Vagina (tissue), 2 donors: ENCODE measurements around the gene PTPRM.

Experiments used
- POLR2A ChIP-seq, 2 donors: fragments of 450-650 bp; IDR thresholded peaks; one replicate each; pipeline ENCODE4 v1.6.1; 2017; ENCODE audit warnings: antibody characterized with exemption in 2 of 2, mild to moderate bottlenecking in 2 of 2, moderate library complexity in 2 of 2
- POLR2AphosphoS5 ChIP-seq, 2 donors: sonication (generic); formaldehyde crosslinking; IDR thresholded peaks; one replicate each; pipeline ENCODE4 v1.9.0; 2017; ENCODE audit warnings: antibody characterized with exemption in 2 of 2, mild to moderate bottlenecking in 2 of 2, low read depth in 1 of 2; ENCODE audit not compliant: insufficient read depth in 1 of 2
- TF ChIP-seq, protein P1 (sequence below), 3 experiments: fragments of 450-650 bp in 2 of 3; fragments of 200-600 bp in 1 of 3; sonication (generic) in 1 of 3; IDR thresholded peaks; one replicate each; pipeline ENCODE4 v1.5.1; 2017 to 2019; ENCODE audit warnings: antibody characterized with exemption in 3 of 3, mild to moderate bottlenecking in 2 of 3, moderate library complexity in 2 of 3

DNA sequence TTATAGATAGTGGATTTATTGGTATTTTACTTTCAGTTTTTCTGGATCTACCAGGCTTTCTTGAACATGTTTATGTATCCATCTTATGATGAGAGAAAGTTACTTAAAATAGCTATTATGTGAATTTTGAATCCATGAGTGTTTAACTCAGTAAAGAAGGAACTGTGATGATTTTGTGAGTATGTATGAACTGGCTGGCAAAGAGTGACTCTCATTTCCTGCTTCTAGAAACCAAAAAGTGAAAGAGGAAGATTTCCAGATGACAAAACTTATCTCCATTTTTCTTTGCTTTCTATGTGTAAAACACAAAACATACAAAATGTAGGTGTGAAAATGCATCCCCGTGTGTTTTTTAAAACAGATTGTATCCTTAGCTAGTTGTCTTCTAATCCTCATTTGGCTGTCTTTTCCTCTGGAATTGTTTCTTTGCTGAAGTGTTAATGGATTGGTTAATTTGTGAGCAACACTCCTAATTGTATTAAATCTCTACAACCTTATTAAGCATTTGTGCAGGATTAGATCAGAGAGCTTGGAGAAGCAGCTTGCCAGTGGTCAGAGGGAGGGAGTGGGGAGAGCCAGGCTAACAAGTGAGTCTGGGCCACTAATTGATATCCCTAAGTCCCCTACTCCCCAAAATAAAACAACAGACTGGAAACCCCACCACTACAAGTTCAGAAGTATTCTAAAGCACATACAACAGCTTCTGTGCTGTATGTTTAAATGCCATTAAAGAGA, 23.9 kb downstream of the PTPRM start:
- TF ChIP-seq, protein P1, sequence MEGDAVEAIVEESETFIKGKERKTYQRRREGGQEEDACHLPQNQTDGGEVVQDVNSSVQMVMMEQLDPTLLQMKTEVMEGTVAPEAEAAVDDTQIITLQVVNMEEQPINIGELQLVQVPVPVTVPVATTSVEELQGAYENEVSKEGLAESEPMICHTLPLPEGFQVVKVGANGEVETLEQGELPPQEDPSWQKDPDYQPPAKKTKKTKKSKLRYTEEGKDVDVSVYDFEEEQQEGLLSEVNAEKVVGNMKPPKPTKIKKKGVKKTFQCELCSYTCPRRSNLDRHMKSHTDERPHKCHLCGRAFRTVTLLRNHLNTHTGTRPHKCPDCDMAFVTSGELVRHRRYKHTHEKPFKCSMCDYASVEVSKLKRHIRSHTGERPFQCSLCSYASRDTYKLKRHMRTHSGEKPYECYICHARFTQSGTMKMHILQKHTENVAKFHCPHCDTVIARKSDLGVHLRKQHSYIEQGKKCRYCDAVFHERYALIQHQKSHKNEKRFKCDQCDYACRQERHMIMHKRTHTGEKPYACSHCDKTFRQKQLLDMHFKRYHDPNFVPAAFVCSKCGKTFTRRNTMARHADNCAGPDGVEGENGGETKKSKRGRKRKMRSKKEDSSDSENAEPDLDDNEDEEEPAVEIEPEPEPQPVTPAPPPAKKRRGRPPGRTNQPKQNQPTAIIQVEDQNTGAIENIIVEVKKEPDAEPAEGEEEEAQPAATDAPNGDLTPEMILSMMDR (IDR thresholded peaks at IDR 0.05) = no peak
- TF ChIP-seq POLR2A (IDR thresholded peaks at IDR 0.05) (no peak), POLR2AphosphoS5 (IDR thresholded peaks at IDR 0.05; ENCODE audit: insufficient read depth in 1 of 2, low read depth in 1 of 2) (no peak)
